GM18868 (cell line): ENCODE results near the gene RPS6KA2.

Experiments
- ATAC-seq: cut with Tn5 transposase; IDR thresholded peaks from one replicate; pipeline ENCODE4 v1.9.1; 2021; ENCODE audit warnings: mild to moderate bottlenecking, moderate library complexity; ENCODE audit not compliant: unreplicated experiment

Gene RPS6KA2

DNA sequence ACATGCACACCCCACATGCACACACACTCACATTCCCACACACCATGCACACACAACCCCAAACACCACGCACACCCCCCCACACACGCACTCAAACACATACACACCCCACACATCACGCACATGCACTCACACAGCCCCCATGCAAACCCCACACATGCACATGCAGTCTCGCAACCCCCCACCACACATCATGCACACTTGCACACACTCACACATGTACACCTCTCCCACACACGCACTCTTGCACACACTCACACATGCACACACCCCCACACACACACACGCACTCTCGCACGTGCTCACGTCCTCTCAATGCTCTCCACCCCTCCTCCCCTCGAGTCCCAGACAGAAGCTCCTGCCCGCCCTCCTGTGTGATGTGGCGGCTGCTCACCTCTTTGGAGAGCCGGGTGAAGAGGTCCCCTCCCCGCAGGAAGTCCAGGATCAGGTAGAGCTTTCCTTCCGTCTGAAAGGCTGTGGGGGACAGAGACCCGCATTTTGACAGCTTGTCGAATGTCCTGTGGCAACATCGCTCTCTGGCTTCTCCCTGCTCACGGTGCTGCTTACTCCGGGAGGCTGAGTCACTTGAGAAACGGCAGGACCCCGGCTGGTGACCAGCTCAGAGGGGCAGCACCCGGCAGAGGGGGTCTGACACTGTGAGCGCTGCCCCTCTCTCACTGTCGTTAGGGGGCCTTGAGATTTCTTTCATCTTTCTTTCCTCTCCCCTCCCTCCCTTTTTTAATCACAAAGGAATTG is 119.1 kb downstream of the RPS6KA2 start:
- ATAC-seq, result no peak

DNA sequence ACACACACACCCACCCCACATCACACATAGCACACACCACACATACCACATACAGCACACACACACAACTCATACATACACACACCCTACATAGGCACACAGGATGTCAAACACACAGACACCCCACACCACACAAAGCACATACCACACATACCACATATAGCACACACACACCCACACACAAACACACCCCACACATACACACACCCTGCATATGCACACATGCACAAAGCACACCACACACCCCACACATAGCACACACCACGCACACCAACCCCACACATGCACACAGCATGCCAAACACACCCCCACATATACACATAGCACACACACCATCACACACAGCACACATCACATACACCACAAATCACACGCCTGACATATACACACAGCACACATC is 119.7 kb downstream of the RPS6KA2 start:
- ATAC-seq, result no peak

DNA sequence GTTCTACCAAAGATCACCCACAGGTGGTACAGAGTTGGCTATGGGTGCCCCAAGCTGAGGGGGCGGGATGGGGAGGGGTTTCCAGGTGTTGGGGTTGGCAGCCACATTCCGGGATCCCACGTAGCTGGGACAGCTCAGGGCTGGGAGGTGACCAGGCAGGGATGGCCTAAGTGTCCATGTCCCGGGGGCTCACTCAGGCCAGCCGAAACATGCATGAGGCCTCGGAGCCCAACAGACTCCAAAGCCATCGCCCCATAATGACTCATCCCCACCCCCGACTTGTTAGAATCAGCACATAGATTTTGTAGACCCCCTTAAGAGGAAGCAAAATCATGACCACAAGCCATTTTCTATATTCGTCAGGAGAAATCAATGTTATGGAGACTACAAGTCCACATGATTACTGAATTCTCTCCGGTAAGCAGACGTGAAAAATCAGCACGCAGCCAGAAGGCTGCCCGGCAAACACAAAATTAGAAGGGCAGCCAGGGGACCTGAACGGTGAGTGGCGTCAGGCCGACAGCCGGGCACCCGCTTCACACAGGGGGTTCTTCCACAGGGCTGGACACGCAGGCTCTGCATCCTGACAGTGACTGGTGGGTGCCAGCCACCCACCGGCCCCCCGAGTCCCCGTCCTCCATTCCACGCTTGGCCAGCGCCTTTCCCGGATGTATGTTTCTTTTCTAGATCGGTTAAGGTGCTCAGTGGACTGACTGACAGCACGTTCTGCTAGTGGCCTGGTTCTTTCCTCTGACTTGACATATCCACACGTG is 121.7 kb downstream of the RPS6KA2 start:
- no peak for ATAC-seq

GRCh38 chr6:166504100-166504499 is 123.0 kb downstream of the RPS6KA2 start:
- no peak for ATAC-seq

GRCh38 chr6:166503167-166503744 is 123.8 kb downstream of the RPS6KA2 start:
- ATAC-seq, result no peak

- no peak for ATAC-seq
Measured at GRCh38 chr6:166502453-166502852, 124.6 kb downstream of the RPS6KA2 start.

DNA sequence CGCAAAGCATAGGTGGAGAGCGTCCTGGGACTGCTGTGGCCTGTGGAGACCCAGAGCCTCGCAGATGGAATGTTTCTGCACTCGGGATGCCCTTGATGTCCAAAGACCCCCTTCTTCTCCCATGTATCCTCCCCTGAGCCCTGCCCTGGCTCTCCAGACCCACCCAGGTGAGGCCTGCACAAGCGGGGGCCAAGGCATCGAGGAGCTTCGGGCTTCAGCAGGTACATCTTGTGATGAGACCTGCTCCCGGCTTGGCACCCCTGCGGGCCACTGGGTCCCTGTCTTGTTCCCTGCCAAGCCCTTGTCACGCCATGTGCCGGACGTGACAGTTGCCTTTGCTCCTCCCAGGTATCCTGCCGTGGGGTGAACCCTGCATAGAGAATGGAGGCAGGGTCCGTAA is 125.8 kb downstream of the RPS6KA2 start:
- no peak for ATAC-seq

DNA sequence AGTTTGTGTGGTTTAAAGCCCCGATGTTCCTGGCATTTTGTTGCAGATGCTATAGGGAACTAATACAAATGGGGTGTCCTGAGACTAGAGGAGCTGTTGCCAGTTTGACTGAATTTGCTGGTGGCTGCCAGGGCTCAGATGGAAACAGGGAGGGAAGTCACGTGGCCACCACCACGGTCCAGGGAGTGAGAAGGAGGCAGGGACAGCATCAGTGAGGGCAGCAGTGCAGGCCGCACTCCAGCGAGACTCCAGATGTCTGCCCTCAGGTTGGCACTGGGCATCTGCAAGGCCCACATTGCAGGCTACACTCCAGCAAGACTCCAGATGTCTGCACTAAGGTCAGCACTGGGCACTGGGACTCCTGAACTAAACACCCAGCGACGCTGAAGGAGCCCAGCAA is 126.8 kb downstream of the RPS6KA2 start:
- no peak for ATAC-seq

DNA sequence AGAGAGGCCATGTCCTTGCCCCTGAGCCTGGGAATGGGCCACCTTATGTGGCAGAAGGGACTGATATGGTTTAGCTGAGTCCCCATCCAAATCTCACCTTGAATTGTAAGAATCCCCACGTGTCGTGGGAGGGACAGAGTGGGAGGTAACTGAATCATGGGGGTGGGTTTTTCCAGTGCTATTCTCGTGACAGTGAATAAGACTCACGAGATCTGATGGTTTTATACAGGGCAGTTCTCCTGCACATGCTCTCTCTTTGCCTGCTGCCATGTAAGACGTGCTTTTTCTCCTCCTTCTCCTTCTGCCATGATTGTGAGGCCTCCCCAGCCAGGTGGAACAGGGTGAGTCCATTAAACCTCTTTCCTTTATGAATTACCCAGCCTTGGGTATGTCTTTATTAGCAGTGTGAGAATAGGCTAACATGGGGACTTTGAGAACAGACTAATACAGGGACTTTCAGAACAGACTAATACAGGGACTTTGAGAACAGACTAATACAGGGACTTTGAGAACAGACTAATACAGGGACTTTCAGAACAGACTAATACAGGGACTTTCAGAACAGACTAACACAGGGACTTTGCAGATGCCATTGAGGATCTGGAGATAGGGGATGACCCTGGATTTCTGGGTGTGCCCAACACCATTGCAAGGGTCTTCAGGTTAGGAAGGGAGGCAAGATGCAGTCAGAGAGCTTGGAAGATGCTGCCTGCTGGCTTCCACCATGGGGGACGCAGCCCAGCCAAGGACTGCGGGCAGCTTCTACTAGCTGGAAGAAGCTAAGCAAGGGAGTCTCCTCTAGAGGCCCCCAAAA is 127.5 kb downstream of the RPS6KA2 start:
- ATAC-seq, result peak; percentile 78

- no peak for ATAC-seq
Measured at GRCh38 chr6:166498661-166499349, 128.2 kb downstream of the RPS6KA2 start.

DNA sequence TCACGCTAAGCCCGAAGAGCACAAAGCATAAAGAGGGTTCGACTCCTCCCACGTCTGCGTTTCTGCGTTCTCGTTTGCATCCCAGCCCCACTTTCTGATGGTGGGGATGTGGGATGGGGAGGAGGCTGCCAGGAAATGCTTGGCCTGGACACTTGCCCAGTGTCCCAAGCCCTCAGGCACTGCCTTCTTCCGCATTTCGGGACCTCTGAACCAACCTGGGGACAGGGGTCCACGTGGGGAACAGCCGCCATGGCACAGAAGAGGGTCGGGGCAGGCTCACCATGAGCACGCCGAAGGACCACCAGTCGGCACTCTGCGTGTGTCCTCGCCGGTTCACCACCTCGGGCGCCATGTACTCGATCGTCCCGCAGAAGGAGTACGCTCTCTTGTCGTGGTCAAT is 128.8 kb downstream of the RPS6KA2 start:
- ATAC-seq, result no peak

GRCh38 chr6:166497087-166497899 is 129.8 kb downstream of the RPS6KA2 start:
- ATAC-seq, result no peak

DNA sequence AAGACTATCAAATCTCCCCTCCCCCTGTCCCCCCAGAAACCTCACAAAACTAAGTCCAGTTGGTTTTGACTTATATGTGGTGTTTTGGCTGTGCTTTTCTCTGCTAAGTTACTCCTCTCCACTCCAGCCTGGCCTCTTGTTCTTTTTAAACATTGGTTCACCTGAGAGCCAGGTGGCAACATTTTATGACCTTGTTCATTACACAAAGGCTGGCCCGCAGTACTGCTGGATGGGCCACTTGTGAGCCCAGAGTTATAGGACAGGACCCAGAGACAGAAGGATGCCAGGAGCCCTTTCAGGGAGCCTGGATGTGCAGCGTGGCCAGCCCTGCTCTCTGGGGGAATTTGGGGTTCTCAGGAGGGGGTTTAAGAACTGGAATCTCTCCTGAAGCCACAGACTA is 130.6 kb downstream of the RPS6KA2 start:
- ATAC-seq, result no peak

GRCh38 chr6:166495487-166496314 is 131.3 kb downstream of the RPS6KA2 start:
- ATAC-seq, result no peak

DNA sequence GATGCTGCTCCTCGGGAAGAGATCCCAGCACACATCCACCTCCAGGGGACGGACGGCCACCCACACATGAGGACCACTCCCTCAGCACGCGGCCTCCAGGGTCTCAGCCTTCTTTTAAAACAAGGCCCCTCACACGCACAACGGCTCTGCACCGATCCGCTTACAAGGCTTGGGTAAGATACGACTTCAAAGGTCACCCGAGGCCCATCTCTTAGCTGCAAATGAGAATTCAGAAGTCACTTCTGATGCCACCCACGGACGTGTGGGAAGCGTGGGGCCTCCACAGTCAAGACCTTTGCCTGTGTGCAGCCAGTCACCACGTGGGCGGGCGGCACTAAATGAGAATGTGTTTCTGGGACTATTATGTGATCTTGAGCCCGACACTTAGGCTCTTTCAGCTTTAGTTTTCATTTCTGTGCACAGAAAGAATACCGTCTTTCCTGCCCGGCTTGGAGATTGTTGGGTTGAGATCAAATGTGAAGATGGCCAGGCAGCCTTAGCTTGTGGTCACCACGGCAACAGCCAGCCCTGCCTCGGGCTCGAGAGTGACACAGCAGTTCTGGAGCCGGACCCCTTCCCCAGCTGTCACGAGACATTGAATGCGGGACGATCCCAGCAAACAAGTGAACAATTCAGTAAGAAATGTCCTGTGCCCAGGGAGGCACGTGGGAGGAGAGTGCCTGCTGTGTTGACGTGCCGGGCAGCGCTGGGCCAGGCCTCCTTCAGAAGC is 132.1 kb downstream of the RPS6KA2 start:
- no peak for ATAC-seq

- no peak for ATAC-seq
Measured at GRCh38 chr6:166494101-166494441, 133.0 kb downstream of the RPS6KA2 start.

- no peak for ATAC-seq
Measured at GRCh38 chr6:166493427-166494100, 133.5 kb downstream of the RPS6KA2 start.
